Measurements from ENCODE around the gene PAPPA.

GRCh38 chr9:116409129-116409528, 255.5 kb downstream of the PAPPA start:
- no peak for TF ChIP-seq POLR2A (IDR thresholded peaks at IDR 0.05; ENCODE audit: extremely low read depth, insufficient read length)
- TF ChIP-seq, protein P1, sequence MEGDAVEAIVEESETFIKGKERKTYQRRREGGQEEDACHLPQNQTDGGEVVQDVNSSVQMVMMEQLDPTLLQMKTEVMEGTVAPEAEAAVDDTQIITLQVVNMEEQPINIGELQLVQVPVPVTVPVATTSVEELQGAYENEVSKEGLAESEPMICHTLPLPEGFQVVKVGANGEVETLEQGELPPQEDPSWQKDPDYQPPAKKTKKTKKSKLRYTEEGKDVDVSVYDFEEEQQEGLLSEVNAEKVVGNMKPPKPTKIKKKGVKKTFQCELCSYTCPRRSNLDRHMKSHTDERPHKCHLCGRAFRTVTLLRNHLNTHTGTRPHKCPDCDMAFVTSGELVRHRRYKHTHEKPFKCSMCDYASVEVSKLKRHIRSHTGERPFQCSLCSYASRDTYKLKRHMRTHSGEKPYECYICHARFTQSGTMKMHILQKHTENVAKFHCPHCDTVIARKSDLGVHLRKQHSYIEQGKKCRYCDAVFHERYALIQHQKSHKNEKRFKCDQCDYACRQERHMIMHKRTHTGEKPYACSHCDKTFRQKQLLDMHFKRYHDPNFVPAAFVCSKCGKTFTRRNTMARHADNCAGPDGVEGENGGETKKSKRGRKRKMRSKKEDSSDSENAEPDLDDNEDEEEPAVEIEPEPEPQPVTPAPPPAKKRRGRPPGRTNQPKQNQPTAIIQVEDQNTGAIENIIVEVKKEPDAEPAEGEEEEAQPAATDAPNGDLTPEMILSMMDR (IDR thresholded peaks at IDR 0.05; ENCODE audit: low read depth, low read length), result no peak
- TF ChIP-seq, protein P2, sequence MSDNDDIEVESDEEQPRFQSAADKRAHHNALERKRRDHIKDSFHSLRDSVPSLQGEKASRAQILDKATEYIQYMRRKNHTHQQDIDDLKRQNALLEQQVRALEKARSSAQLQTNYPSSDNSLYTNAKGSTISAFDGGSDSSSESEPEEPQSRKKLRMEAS (IDR thresholded peaks at IDR 0.05; ENCODE audit: low read depth, low read length), result no peak
